ENCODE measurements around the gene USH2A.

DNA sequence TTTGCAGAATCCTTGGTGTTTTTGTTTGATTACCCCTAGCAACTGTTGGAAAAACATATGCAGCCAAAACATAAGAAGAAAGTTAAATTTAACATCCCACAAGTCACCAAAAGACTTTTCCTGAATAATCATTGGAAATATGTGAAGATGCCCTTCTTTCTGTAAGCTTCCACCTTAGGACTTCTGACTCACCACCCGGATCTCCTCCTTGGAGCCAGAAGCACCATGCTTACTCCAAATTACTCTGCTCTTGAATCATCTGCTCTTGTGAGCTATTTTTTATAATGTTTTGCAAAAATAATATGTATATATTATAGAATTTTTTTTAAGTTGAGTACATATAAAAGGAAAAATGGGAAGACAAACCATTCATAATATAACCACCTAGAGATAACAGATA is 464.4 kb downstream of the USH2A start:
- no peak for TF ChIP-seq EZH2 (optimal IDR thresholded peaks at IDR 0.05; ENCODE audit: low read depth, low read length)
- TF ChIP-seq, protein P1, sequence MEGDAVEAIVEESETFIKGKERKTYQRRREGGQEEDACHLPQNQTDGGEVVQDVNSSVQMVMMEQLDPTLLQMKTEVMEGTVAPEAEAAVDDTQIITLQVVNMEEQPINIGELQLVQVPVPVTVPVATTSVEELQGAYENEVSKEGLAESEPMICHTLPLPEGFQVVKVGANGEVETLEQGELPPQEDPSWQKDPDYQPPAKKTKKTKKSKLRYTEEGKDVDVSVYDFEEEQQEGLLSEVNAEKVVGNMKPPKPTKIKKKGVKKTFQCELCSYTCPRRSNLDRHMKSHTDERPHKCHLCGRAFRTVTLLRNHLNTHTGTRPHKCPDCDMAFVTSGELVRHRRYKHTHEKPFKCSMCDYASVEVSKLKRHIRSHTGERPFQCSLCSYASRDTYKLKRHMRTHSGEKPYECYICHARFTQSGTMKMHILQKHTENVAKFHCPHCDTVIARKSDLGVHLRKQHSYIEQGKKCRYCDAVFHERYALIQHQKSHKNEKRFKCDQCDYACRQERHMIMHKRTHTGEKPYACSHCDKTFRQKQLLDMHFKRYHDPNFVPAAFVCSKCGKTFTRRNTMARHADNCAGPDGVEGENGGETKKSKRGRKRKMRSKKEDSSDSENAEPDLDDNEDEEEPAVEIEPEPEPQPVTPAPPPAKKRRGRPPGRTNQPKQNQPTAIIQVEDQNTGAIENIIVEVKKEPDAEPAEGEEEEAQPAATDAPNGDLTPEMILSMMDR (IDR thresholded peaks at IDR 0.05; ENCODE audit: low read length): no peak
